ENCODE results near the gene HYCC2. TPM values are rescaled to one million over a fixed set of nuclear protein-coding genes. Genes with fewer than 3 reads are reported as not detected.
"Not testable (repeated sequence)": the region's sequence is repeated elsewhere in the genome, so short reads cannot be mapped to it uniquely, and the experiment has no call there.

The HYCC2 gene
- 10 to 100 TPM; 31.5 to 38.0 TPM for total RNA-seq

- Mint-ChIP-seq H3K36me3 (ENCODE audit: insufficient read depth in 2 of 2) (peaks cover 1 to 4% of the 10 kb centered on the region in 2 donors), H3K4me1 (ENCODE audit: low read depth) (peaks cover 61% of the 10 kb centered on the region), H3K9me3 (no peaks in the 10 kb centered on the region), H3K27me3 (ENCODE audit: low read depth) (no peaks in the 10 kb centered on the region), H3K27ac (peak within 1 kb of the TSS; percentile 87), H3K4me3 (peak within 1 kb of the TSS; percentile 91 to 96)
- peak; percentile 92 to 95 for DNase-seq
- peak; percentile 99 for ATAC-seq (replicated peaks in 1 of 2)
Measured at GRCh38 chr2:201071479-201072200, at the start of gene HYCC2, which contains the start of gene NDUFB3. Gene HYCC2, minus strand, starts transcription at chr2:201071671. Its CDS starts 47,662 bp downstream, at chr2:201024009. Gene NDUFB3, plus strand, starts transcription at chr2:201072001. Its CDS starts 6,882 bp downstream, at chr2:201078883.

- H3K9me3 Mint-ChIP-seq = no peaks in the 10 kb centered on the region
- DNase-seq (peak in 1 of 2 donors; percentile 31), ATAC-seq (replicated peaks in 1 of 2) (no peak)
- H3K4me3 Mint-ChIP-seq = peak overlapping the region; percentile 98 to 100
- peak overlapping the region; percentile 99 for H3K27ac Mint-ChIP-seq
- no peaks in the 10 kb centered on the region for H3K27me3 Mint-ChIP-seq (ENCODE audit: low read depth)
- H3K4me1 Mint-ChIP-seq (ENCODE audit: low read depth) = peaks cover 55% of the 10 kb centered on the region
- peaks cover 37 to 50% of the 10 kb centered on the region in 2 donors for H3K36me3 Mint-ChIP-seq (ENCODE audit: insufficient read depth in 2 of 2)
Measured at GRCh38 chr2:201118961-201119854, 47.7 kb upstream of the HYCC2 start.

GRCh38 chr2:201118121-201118960, 46.9 kb upstream of the HYCC2 start:
- Mint-ChIP-seq H3K27me3 (ENCODE audit: low read depth) (no peaks in the 10 kb centered on the region), H3K4me1 (ENCODE audit: low read depth) (peaks cover 52% of the 10 kb centered on the region), H3K36me3 (ENCODE audit: insufficient read depth in 2 of 2) (peaks cover 31 to 50% of the 10 kb centered on the region in 2 donors), H3K9me3 (no peaks in the 10 kb centered on the region), H3K27ac (peak overlapping the region; percentile 99), H3K4me3 (peak overlapping the region; percentile 98 to 100)
- peak; percentile 55 to 56 for ATAC-seq (replicated peaks in 1 of 2)
- DNase-seq = peak; percentile 90 to 92

- peaks cover 29 to 46% of the 10 kb centered on the region in 2 donors for H3K36me3 Mint-ChIP-seq (ENCODE audit: insufficient read depth in 2 of 2)
- H3K4me3 Mint-ChIP-seq = peak overlapping the region; percentile 98 to 100
- peak; percentile 42 to 67 for DNase-seq
- H3K27me3 Mint-ChIP-seq (ENCODE audit: low read depth); H3K9me3 Mint-ChIP-seq: not testable (repeated sequence)
- ATAC-seq (replicated peaks in 1 of 2) = peak in 1 of 2 donors; percentile 21
- peaks cover 46% of the 10 kb centered on the region for H3K4me1 Mint-ChIP-seq (ENCODE audit: low read depth)
- peak overlapping the region; percentile 99 for H3K27ac Mint-ChIP-seq
Measured at GRCh38 chr2:201117735-201118094, 46.2 kb upstream of the HYCC2 start.

- H3K4me1 Mint-ChIP-seq (ENCODE audit: low read depth) = peaks cover 40% of the 10 kb centered on the region
- peak; percentile 37 to 49 for ATAC-seq (replicated peaks in 1 of 2)
Measured at GRCh38 chr2:201116959-201117734, 45.7 kb upstream of the HYCC2 start.

GRCh38 chr2:201116115-201116958, 44.9 kb upstream of the HYCC2 start, which contains the start of gene CFLAR:
Gene CFLAR, plus strand, starts transcription at chr2:201116164. Its CDS starts 13,702 bp downstream, at chr2:201129866.
- H3K9me3 Mint-ChIP-seq = no peaks in the 10 kb centered on the region
- peak within 1 kb of the TSS; percentile 99 for H3K27ac Mint-ChIP-seq
- H3K27me3 Mint-ChIP-seq (ENCODE audit: low read depth) = no peaks in the 10 kb centered on the region
- H3K4me1 Mint-ChIP-seq (ENCODE audit: low read depth) = peaks cover 35% of the 10 kb centered on the region
- DNase-seq = peak; percentile 90
- H3K4me3 Mint-ChIP-seq = peak within 1 kb of the TSS; percentile 98 to 100
- H3K36me3 Mint-ChIP-seq (ENCODE audit: insufficient read depth in 2 of 2) = peaks cover 22 to 39% of the 10 kb centered on the region in 2 donors
- peak; percentile 63 to 65 for ATAC-seq (replicated peaks in 1 of 2)

More at GRCh38 chr2:201116959-201117734, 45.7 kb upstream of the HYCC2 start:
- Mint-ChIP-seq H3K4me3 (peak overlapping the region; percentile 98 to 100), H3K27ac (peak overlapping the region; percentile 99), H3K9me3 (no peaks in the 10 kb centered on the region), H3K36me3 (ENCODE audit: insufficient read depth in 2 of 2) (peaks cover 23 to 40% of the 10 kb centered on the region in 2 donors), H3K27me3 (ENCODE audit: low read depth) (no peaks in the 10 kb centered on the region)
- peak; percentile 54 to 55 for DNase-seq

GRCh38 chr2:201114846-201115245, 43.4 kb upstream of the HYCC2 start:
- DNase-seq (no peak), ATAC-seq (replicated peaks in 1 of 2) (no peak)
- Mint-ChIP-seq H3K36me3 (ENCODE audit: insufficient read depth in 2 of 2) (peaks cover 13 to 29% of the 10 kb centered on the region in 2 donors), H3K27me3 (ENCODE audit: low read depth) (no peaks in the 10 kb centered on the region), H3K27ac (peak overlapping the region; percentile 96), H3K4me1 (ENCODE audit: low read depth) (peaks cover 35% of the 10 kb centered on the region), H3K9me3 (no peaks in the 10 kb centered on the region), H3K4me3 (peak overlapping the region; percentile 98 to 100)

- Mint-ChIP-seq H3K4me1 (ENCODE audit: low read depth) (peaks cover 35% of the 10 kb centered on the region), H3K4me3 (peak overlapping the region; percentile 98 to 100), H3K27me3 (ENCODE audit: low read depth) (no peaks in the 10 kb centered on the region), H3K36me3 (ENCODE audit: insufficient read depth in 2 of 2) (peaks cover 11 to 24% of the 10 kb centered on the region in 2 donors), H3K27ac (peak overlapping the region; percentile 96), H3K9me3 (no peaks in the 10 kb centered on the region)
- DNase-seq (no peak), ATAC-seq (replicated peaks in 1 of 2) (no peak)
Measured at GRCh38 chr2:201114350-201114749, 42.9 kb upstream of the HYCC2 start.

GRCh38 chr2:201111096-201111495, 39.6 kb upstream of the HYCC2 start:
- Mint-ChIP-seq H3K4me3 (no peak overlapping the region), H3K9me3 (no peaks in the 10 kb centered on the region), H3K36me3 (ENCODE audit: insufficient read depth in 2 of 2) (peaks cover 4 to 13% of the 10 kb centered on the region in 2 donors), H3K4me1 (ENCODE audit: low read depth) (peaks cover 24% of the 10 kb centered on the region), H3K27ac (no peak overlapping the region), H3K27me3 (ENCODE audit: low read depth) (no peaks in the 10 kb centered on the region)
- DNase-seq (no peak), ATAC-seq (replicated peaks in 1 of 2) (no peak)

- Mint-ChIP-seq H3K27ac (no peak overlapping the region), H3K4me1 (ENCODE audit: low read depth) (peaks cover 20% of the 10 kb centered on the region), H3K4me3 (no peak overlapping the region), H3K36me3 (ENCODE audit: insufficient read depth in 2 of 2) (peaks cover 3 to 9% of the 10 kb centered on the region in 2 donors), H3K9me3 (no peaks in the 10 kb centered on the region), H3K27me3 (ENCODE audit: low read depth) (no peaks in the 10 kb centered on the region)
- ATAC-seq (replicated peaks in 1 of 2) = no peak
- no peak for DNase-seq
Measured at GRCh38 chr2:201110615-201111014, 39.1 kb upstream of the HYCC2 start.

GRCh38 chr2:201109186-201109585, 37.7 kb upstream of the HYCC2 start:
- Mint-ChIP-seq H3K27ac (no peak overlapping the region), H3K4me3 (no peak overlapping the region), H3K4me1 (ENCODE audit: low read depth) (peaks cover 6% of the 10 kb centered on the region), H3K36me3 (ENCODE audit: insufficient read depth in 2 of 2) (no peaks in the 10 kb centered on the region), H3K27me3 (ENCODE audit: low read depth) (no peaks in the 10 kb centered on the region), H3K9me3 (no peaks in the 10 kb centered on the region)
- ATAC-seq (replicated peaks in 1 of 2) = no peak
- DNase-seq = no peak
